Endometrium (tissue), 2 donors: ENCODE measurements around the gene ADCYAP1R1.
"Not testable (repeated sequence)": the region's sequence is repeated elsewhere in the genome, so short reads cannot be mapped to it uniquely, and the experiment has no call there.

Experiments
- FAIRE-seq: peaks from 2 replicates; lab custom pipeline; 2012; peaks lifted over from hg19 to GRCh38; lab: Jason Lieb, UNC
- donor health status: control.
- donor health status: control.

ADCYAP1R1 gene

DNA sequence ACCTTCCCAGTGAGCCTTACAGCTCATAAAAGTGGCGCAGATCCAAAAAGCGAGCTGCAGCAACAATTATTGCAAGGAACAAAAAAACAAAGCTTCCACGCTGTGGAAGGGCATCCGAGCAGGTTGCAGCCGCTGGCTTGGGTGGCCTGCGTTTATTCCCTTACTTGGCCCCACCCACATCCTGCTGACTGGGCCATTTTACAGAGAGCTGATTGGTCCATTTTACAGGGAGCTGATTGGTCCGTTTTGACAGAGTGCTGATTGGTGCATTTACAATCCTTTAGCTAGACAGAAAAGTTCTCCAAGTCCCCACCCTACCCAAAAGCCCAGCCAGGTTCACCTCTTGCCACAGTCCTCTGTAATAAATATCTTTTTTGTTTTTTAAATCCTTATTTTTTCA is 85.1 kb downstream of the ADCYAP1R1 start:
- no peak for FAIRE-seq

DNA sequence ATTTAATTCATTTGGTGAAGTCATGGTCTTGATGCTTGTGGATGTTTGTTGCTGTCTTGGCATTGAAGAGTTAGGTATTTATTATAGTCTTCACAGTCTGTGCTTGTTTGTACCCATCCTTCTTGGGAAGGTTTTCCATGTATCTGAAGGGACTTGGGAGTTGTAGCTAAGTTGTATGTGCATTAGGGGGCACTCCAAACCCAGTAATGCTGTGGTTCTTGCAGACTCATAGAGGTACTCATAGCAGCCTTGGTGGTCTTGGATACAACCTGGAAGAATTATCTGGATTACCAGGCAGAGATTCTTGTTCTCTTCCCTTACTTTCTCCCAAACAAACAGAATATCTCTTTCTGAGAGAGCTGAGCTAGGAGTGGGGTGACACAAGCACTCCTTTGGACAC is 93.2 kb downstream of the ADCYAP1R1 start:
- no peak for FAIRE-seq

GRCh38 chr7:31146030-31146429 is 93.9 kb downstream of the ADCYAP1R1 start:
- no peak for FAIRE-seq

DNA sequence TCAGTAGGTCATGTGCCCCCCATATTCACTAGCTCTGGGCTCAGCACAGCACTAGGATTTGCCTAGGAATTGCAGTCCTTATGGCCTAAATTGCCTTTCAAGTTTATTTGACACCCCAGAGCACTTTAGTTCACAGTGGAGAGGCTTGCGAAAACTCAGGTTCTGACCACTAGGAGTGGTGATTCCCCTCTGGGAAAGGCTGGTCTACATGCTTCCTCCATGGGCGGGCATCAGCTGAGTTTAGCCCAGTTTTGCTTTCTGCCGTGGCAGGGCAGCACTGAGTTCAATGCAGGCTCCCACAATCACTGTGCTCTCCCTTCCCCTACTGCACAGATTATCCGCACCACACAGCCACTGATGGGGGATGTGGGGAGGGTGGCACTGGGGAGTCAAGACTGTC is 94.4 kb downstream of the ADCYAP1R1 start:
- no peak for FAIRE-seq

DNA sequence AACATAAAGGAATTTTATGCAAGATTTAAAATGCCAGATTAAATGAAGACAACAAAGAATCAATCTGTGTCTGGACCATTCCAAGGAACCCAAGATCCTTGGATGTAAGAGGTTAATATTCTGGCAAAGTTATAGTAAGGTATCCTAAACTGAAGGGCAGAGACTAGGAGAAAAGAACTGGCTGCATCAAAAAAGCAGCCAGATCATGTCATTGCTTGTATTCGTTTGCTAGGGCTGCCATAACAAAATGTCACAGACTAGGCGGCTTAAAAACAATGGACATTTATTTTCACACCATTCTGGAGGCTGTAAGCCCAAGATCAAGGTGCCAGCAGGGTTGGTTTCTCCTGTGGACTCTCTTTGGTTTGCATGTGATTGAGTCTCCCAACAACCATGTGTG is 99.7 kb downstream of the ADCYAP1R1 start:
- no peak for FAIRE-seq

DNA sequence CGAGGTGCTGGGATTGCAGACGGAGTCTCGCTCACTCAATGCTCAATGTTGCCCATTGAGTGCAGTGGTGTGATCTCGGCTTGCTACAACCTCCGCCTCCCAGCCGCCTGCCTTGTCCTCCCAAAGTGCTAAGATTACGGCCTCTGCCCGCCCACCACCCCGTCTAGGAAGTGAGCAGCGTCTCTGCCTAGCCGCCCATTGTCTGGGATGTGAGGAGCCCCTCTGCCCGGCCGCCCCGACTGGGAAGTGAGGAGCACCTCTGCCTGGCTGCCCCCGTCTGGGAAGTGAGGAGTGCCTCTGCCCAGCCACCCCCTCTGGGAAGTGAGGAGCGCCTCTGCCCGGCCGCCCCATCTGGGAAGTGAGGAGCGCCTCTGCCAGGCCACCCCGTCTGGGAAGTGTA is 101.2 kb downstream of the ADCYAP1R1 start:
- not testable (repeated sequence) for FAIRE-seq

- no peak for FAIRE-seq
Observed at GRCh38 chr7:31160941-31161340, 108.8 kb downstream of the ADCYAP1R1 start.
